MM.1S (cell line): ENCODE measurements around the gene WFIKKN2.

ENCODE experiments used
- DNase-seq: peaks from one replicate; pipeline ENCODE4 v3.0.0-alpha.2; 2015
- H2AFZ ChIP-seq: fragments of 300-600 bp; sonication (generic); 2 replicates; pipeline ENCODE4 v1.6.0; 2016; ENCODE audit warnings: antibody characterized with exemption, low read length
- H3F3A ChIP-seq: fragments of 300-600 bp; sonication (generic); 2 replicates; pipeline ENCODE4 v1.6.1; 2016; ENCODE audit warnings: mild to moderate bottlenecking, antibody characterized with exemption, low read length, moderate library complexity, mixed read lengths; ENCODE audit not compliant: insufficient read depth
- H3K27ac ChIP-seq: fragments of 300-600 bp; sonication (generic); 2 replicates; pipeline ENCODE4 v1.5.1; 2016; ENCODE audit warnings: mild to moderate bottlenecking, low read length
- H3K27me3 ChIP-seq: fragments of 300-600 bp; sonication (generic); replicated peaks from 2 replicates; pipeline ENCODE4 v1.6.0; 2016; ENCODE audit warnings: low read length; ENCODE audit not compliant: insufficient read depth
- H3K36me3 ChIP-seq: fragments of 300-600 bp; sonication (generic); replicated peaks from 2 replicates; pipeline ENCODE4 v1.6.1; 2016; ENCODE audit warnings: mild to moderate bottlenecking, low read length, mixed read lengths; ENCODE audit not compliant: insufficient read depth
- H3K4me1 ChIP-seq: fragments of 300-600 bp; sonication (generic); 2 replicates; pipeline ENCODE4 v1.6.1; 2016; ENCODE audit warnings: low read length, mixed read lengths
- H3K4me2 ChIP-seq: fragments of 300-600 bp; sonication (generic); 2 replicates; pipeline ENCODE4 v1.6.0; 2016; ENCODE audit warnings: low read depth, low read length
- H3K4me3 ChIP-seq: fragments of 300-600 bp; sonication (generic); 2 replicates; pipeline ENCODE4 v1.5.1; 2016; ENCODE audit warnings: low read length, mixed read lengths
- H3K79me2 ChIP-seq: fragments of 300-600 bp; sonication (generic); 2 replicates; pipeline ENCODE4 v1.6.1; 2016; ENCODE audit warnings: mixed run types, low read length, mixed read lengths
- H3K9ac ChIP-seq: fragments of 300-600 bp; sonication (generic); 2 replicates; pipeline ENCODE4 v1.6.1; 2016; ENCODE audit warnings: low read length, mixed read lengths
- H3K9me2 ChIP-seq: fragments of 300-600 bp; sonication (generic); replicated peaks from 2 replicates; pipeline ENCODE4 v1.6.1; 2016; ENCODE audit warnings: mild to moderate bottlenecking, low read length, mixed read lengths; ENCODE audit not compliant: insufficient read depth
- H3K9me3 ChIP-seq: fragments of 300-600 bp; sonication (generic); replicated peaks from 2 replicates; pipeline ENCODE4 v1.6.1; 2016; ENCODE audit warnings: mild to moderate bottlenecking, low read length, mixed read lengths; ENCODE audit not compliant: insufficient read depth
- H4K20me1 ChIP-seq: fragments of 300-600 bp; sonication (generic); 2 replicates; pipeline ENCODE4 v1.6.1; 2016; ENCODE audit warnings: mild to moderate bottlenecking, low read length, moderate library complexity, mixed read lengths; ENCODE audit not compliant: insufficient read depth
- EZH2 ChIP-seq: fragments of 300-600 bp; sonication (generic); optimal IDR thresholded peaks from 2 replicates; pipeline ENCODE3; 2017; ENCODE audit warnings: low read depth, mild to moderate bottlenecking, antibody characterized with exemption, low read length, mixed read lengths
- EZH2phosphoT487 ChIP-seq: fragments of 300-600 bp; sonication (generic); IDR thresholded peaks from 2 replicates; pipeline ENCODE4 v1.6.1; 2018; ENCODE audit warnings: antibody characterized with exemption, low read length
- TF ChIP-seq, protein P1 (sequence below): fragments of 300-600 bp; sonication (generic); IDR thresholded peaks from 2 replicates; pipeline ENCODE4 v1.5.1; 2016; ENCODE audit warnings: antibody characterized with exemption, low read length, mixed read lengths

Gene WFIKKN2

DNA sequence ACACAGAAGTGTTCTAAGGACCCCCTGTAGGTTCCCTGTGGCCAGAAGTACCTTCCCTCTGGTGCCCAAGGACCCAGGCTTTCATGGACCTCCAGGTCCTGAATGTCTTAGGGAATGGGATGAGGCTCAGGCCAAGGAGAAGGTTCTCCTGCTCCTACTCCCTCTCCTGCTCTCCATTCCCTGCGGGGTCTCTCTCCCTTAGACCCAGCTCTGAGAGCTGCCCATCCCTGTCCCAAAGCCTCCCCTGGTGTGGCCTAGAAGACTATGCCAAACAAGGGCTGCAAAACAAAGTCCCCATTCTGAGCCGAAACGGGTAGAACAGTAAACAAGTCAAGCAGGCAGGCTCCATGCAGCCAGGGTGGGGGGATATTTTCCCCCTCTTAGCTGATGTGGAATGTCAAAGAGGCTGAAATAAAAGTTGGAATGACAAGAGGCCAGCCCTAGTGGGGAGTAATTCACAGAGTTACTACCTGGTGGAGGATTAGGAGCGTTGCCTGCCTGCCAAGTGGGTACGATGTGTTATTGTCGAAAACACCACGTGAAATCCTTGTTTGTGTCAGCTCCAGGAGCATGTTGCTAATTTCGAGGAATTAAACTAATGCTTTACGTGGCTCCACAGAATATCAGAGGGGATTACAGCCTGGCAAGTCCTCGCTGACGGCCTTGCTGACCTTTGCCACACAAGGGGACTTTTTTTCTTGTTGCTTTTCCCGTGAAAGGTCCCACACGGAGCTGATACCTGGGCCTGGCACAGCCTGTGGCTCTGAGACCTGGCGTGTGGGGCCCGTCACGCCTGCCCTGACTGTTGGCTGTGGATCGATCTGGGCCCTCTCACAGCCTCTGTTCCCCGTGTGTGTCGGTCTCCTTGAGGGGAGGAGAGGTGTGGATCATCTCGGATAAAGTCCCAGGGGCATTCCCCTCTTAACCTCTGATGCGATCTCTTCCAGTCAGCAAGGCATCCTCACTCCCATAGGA is 2.9 kb downstream of the WFIKKN2 start:
- Histone ChIP-seq H3K4me2 (no peak overlapping the region), H3K27ac (no peak overlapping the region), H3K9me3 (no peaks in the 10 kb centered on the region), H3K4me3 (no peak overlapping the region), H3K9me2 (no peaks in the 10 kb centered on the region), H3K9ac (no peak overlapping the region), H2AFZ (no peak overlapping the region), H3K79me2 (no peaks in the 10 kb centered on the region), H3F3A (no peaks in the 10 kb centered on the region), H3K27me3 (no peaks in the 10 kb centered on the region), H3K4me1 (no peaks in the 10 kb centered on the region), H3K36me3 (no peaks in the 10 kb centered on the region), H4K20me1 (no peaks in the 10 kb centered on the region)
- TF ChIP-seq EZH2phosphoT487 (no peak), EZH2 (no peak)
- TF ChIP-seq, protein P1, sequence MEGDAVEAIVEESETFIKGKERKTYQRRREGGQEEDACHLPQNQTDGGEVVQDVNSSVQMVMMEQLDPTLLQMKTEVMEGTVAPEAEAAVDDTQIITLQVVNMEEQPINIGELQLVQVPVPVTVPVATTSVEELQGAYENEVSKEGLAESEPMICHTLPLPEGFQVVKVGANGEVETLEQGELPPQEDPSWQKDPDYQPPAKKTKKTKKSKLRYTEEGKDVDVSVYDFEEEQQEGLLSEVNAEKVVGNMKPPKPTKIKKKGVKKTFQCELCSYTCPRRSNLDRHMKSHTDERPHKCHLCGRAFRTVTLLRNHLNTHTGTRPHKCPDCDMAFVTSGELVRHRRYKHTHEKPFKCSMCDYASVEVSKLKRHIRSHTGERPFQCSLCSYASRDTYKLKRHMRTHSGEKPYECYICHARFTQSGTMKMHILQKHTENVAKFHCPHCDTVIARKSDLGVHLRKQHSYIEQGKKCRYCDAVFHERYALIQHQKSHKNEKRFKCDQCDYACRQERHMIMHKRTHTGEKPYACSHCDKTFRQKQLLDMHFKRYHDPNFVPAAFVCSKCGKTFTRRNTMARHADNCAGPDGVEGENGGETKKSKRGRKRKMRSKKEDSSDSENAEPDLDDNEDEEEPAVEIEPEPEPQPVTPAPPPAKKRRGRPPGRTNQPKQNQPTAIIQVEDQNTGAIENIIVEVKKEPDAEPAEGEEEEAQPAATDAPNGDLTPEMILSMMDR: no peak
- DNase-seq: no peak

DNA sequence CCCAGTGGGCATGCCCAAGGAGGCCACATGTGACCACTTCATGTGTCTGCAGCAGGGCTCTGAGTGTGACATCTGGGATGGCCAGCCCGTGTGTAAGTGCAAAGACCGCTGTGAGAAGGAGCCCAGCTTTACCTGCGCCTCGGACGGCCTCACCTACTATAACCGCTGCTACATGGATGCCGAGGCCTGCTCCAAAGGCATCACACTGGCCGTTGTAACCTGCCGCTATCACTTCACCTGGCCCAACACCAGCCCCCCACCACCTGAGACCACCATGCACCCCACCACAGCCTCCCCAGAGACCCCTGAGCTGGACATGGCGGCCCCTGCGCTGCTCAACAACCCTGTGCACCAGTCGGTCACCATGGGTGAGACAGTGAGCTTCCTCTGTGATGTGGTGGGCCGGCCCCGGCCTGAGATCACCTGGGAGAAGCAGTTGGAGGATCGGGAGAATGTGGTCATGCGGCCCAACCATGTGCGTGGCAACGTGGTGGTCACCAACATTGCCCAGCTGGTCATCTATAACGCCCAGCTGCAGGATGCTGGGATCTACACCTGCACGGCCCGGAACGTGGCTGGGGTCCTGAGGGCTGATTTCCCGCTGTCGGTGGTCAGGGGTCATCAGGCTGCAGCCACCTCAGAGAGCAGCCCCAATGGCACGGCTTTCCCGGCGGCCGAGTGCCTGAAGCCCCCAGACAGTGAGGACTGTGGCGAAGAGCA is 4.4 kb downstream of the WFIKKN2 start:
- no peak for TF ChIP-seq EZH2phosphoT487
- TF ChIP-seq EZH2: no peak
- TF ChIP-seq, protein P1: no peak
- H3K9me3 ChIP-seq: no peaks in the 10 kb centered on the region
- no peak overlapping the region for H2AFZ ChIP-seq
- no peaks in the 10 kb centered on the region for H4K20me1 ChIP-seq
- H3F3A ChIP-seq: no peaks in the 10 kb centered on the region
- H3K9ac ChIP-seq: no peak overlapping the region
- H3K4me1 ChIP-seq: no peaks in the 10 kb centered on the region
- no peaks in the 10 kb centered on the region for H3K36me3 ChIP-seq
- H3K27ac ChIP-seq: no peak overlapping the region
- no peak for DNase-seq
- H3K9me2 ChIP-seq: no peaks in the 10 kb centered on the region
- H3K4me2 ChIP-seq: no peak overlapping the region
- no peaks in the 10 kb centered on the region for H3K27me3 ChIP-seq
- no peak overlapping the region for H3K4me3 ChIP-seq
- H3K79me2 ChIP-seq: no peaks in the 10 kb centered on the region

DNA sequence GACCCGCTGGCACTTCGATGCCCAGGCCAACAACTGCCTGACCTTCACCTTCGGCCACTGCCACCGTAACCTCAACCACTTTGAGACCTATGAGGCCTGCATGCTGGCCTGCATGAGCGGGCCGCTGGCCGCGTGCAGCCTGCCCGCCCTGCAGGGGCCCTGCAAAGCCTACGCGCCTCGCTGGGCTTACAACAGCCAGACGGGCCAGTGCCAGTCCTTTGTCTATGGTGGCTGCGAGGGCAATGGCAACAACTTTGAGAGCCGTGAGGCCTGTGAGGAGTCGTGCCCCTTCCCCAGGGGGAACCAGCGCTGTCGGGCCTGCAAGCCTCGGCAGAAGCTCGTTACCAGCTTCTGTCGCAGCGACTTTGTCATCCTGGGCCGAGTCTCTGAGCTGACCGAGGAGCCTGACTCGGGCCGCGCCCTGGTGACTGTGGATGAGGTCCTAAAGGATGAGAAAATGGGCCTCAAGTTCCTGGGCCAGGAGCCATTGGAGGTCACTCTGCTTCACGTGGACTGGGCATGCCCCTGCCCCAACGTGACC is 5.0 kb downstream of the WFIKKN2 start:
- Histone ChIP-seq H4K20me1 (no peaks in the 10 kb centered on the region), H3K4me3 (no peak overlapping the region), H3K27me3 (no peaks in the 10 kb centered on the region), H3K9me2 (no peaks in the 10 kb centered on the region), H3K9me3 (no peaks in the 10 kb centered on the region), H2AFZ (no peak overlapping the region), H3K9ac (no peak overlapping the region), H3K4me2 (no peak overlapping the region), H3K27ac (no peak overlapping the region), H3K36me3 (no peaks in the 10 kb centered on the region), H3K4me1 (no peaks in the 10 kb centered on the region), H3K79me2 (no peaks in the 10 kb centered on the region), H3F3A (no peaks in the 10 kb centered on the region)
- DNase-seq: no peak
- TF ChIP-seq, protein P1: no peak
- TF ChIP-seq EZH2 (no peak), EZH2phosphoT487 (no peak)
